Heart left ventricle (tissue), 13 donors: ENCODE results near the gene GPR176.

Experiments used
- CTCF ChIP-seq, 12 donors: fragments of 200-600 bp; sonication (generic) in 4 of 12; IDR thresholded peaks; one replicate each; pipeline versions ENCODE4 v1.5.0 to v1.8.0; 2018 to 2022; ENCODE audit warnings: antibody characterized with exemption in 12 of 12, mild to moderate bottlenecking in 5 of 12
- POLR2A ChIP-seq, 2 donors: fragments of 450-650 bp; IDR thresholded peaks; one replicate each; pipeline ENCODE4 v1.6.1; 2017; ENCODE audit warnings: antibody characterized with exemption in 2 of 2, mild to moderate bottlenecking in 2 of 2, moderate library complexity in 2 of 2
- donor health status: ischemic (EF 13 %, LVEDD 7.1; RV severe dilation, severe dysfunction).
- donor health status: DM: no; HTN: yes; CAD: no.
- donor health status: DM: no; HTN: no; CAD: no.
- donor health status: ischemic (EF 25% LVEDD 6.9; RV normal size, moderate dysfunction).
- donor health status: ischemic (EF 25% LVEDD 5.7; RV mildly dilated, moderate dysfunction).
- donor health status: ischemic (EF 35%, LVEDD 5.7; RV mildly dilated, moderate dysfunction).
- donor health status: nonischemic (EF 11% LVEDD 7.7; RV severe dilation, severe dysfunction).
- donor health status: DM: yes; HTN: yes; CAD: no.
- donor health status: PGD.
- donor health status: ischemic (EF 29% LVEDD 5.4; RV normal size, mild dysfunction).
- donor health status: nonischemic (EF 23%, LVEDD 6.1; RV moderate dilation, normal function).

GRCh38 chr15:39914977-39915376 lies 5.1 kb downstream of the GPR176 start:
- no peak for TF ChIP-seq CTCF (IDR thresholded peaks at IDR 0.05)
- no peak for TF ChIP-seq POLR2A (IDR thresholded peaks at IDR 0.05)
